ENCODE measurements around the gene CHCHD5.

Gene CHCHD5

GRCh38 chr2:112626604-112627059 is 42.2 kb downstream of the CHCHD5 start:
- peak; percentile 27 to 43 for DNase-seq

GRCh38 chr2:112627060-112628040 is 42.9 kb downstream of the CHCHD5 start:
- no peak for DNase-seq

DNA sequence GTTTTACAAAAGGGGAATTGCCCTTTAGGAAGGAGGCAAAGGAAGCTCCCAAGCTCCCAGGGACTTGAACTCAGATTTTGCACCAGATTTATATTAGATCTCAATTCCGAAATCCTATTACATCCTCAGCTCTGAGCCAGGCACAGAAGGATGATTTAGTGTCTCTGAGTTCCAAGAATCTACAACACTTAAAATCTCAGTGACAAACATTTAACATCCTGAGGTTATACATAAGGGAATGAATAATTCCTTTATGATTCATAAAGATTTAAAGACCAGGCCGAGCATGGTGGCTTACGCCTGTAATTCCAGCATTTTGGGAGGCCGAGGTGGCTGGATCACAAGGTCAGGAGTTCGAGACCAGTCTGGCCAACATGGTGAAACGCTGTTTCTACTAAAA is 44.8 kb downstream of the CHCHD5 start:
- DNase-seq, result no peak

- no peak for DNase-seq
These were observed 45.4 kb downstream of the CHCHD5 start for GRCh38 chr2:112629823-112630222.

GRCh38 chr2:112630268-112630667 is 45.9 kb downstream of the CHCHD5 start:
- no peak for DNase-seq

GRCh38 chr2:112633708-112634107 is 49.3 kb downstream of the CHCHD5 start:
- DNase-seq, result no peak

DNA sequence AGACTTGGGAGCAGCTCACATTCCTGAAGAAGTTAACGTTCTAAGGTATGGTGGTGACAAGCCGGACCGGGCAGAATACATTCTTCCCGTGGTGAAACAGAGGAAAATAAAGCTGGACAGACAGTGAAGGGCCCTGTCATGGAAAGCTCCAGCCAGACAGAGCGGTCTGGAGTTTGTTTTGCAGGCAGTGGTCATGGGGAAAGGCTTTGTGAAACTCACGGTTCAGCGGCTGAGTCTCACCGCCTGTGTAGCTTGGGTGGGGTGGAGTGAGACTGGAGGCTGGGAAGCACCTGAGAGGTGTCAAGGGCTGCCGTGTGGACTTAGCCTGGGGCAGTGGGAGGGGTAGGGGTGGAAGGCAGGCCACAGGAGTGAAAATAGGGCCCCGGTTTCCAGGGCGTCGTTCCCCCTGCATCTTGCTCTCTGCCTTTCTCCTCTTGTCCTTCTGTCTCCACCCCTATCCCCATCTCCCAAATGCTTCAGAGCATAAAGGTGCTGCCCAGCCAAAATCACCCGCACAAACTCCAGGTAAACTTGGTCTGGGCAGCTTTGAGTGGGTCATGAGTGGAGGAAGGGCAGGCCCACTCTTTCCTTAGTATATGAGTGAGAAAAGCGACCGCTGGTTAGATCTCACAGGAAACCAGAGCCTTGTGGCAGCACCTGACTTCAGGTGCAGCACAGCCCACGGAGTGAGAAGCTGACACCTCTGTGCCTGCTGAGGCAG is 49.9 kb downstream of the CHCHD5 start:
- DNase-seq, result no peak

DNA sequence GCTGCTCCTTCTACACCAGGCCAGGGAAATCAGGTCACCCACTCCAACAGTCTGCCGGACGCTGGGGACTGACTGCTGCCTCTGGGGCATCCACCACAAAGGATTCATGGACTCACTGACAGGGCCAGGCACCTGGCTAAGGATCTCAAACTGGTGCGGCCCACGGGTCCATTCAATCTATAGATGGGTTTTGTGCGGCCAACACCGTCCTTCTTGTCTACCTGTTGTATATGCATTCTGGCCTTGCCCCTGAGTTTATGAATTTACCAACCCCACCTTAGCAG is 50.4 kb downstream of the CHCHD5 start:
- DNase-seq, result no peak

DNA sequence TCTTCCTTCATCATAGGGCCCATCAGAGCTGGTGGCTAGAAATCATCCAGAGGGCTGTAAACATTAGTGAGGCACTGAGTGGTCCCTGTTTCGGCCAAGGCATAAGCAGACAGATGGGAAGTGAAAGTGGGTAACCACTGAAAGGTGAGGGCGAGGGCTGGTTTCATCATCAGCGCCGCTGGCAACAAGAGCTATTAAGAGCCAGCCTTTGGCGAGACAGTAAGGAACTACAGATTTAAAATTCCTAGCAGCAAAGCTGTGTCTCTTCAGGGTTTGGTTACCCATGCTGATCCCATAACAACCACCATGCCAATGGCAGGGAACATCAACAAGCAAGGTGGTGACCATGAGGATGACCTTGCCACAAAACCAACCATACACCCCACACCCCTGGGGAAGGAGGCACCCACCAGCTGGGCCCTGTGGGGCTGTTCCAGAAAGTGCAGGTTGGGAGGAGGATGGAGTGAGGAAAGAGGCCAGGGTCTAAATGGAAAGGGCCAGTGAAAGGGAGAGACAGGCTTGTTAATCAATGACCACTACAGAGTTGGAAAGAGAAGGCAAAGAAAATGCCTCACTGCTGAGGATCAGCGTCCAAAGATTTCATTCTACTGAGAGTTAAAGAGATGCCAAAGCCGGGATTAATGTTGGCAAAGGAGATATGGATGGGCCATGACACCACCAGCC is 52.3 kb downstream of the CHCHD5 start:
- no peak for DNase-seq

DNA sequence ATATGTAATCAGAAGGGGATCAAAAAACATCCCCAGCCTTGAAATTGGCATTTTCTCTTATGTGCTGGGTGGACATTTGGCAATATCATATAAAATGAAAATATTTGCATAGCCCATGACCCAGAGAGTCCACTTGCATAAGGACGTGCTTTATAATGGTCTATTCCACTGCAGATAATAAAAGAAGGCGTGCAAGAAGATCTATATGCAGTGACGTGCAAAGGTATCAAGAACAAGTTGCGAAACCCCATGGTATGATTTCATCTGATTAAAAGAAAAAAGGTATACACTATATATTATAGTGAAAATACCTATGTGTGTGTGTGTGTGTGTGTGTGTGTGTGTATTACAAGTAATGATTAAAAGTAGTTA is 52.9 kb downstream of the CHCHD5 start:
- DNase-seq, result no peak

Measured in NCI-H1930 (cell line).